Spleen (tissue), 11 donors: ENCODE measurements around the gene LBX2. TPM values are rescaled to one million over a fixed set of nuclear protein-coding genes. Genes with fewer than 3 reads are reported as not detected.

Source experiments
- DNase-seq: peaks from one replicate; pipeline ENCODE4 v3.0.0-alpha.2; 2020
- H3K27ac ChIP-seq, 8 donors: fragments of 200-600 bp; sonication (generic) in 7 of 8; 1 replicate in 4 of 8; 2 replicates in 4 of 8; pipeline versions ENCODE4 v1.5.0 to v1.8.0; 2016 to 2021; ENCODE audit warnings: inconsistent platforms in 4 of 8, mild to moderate bottlenecking in 4 of 8, moderate library complexity in 1 of 8
- H3K27me3 ChIP-seq, 7 donors: fragments of 200-600 bp; sonication (generic) in 6 of 7; replicated peaks in 1 of 7; 1 replicate in 4 of 7; 2 replicates in 3 of 7; pipeline versions ENCODE4 v1.5.0 to v1.8.0; 2016 to 2021; ENCODE audit warnings: inconsistent platforms in 3 of 7, mild to moderate bottlenecking in 1 of 7
- H3K36me3 ChIP-seq, 6 donors: fragments of 200-600 bp; sonication (generic) in 5 of 6; 1 replicate in 4 of 6; 2 replicates in 2 of 6; pipeline versions ENCODE4 v1.5.0 to v1.8.0; 2016 to 2021; ENCODE audit warnings: inconsistent platforms in 2 of 6
- H3K4me1 ChIP-seq, 6 donors: fragments of 200-600 bp; sonication (generic) in 5 of 6; 1 replicate in 3 of 6; 2 replicates in 3 of 6; pipeline versions ENCODE4 v1.5.0 to v1.8.0; 2016 to 2021; ENCODE audit warnings: inconsistent platforms in 3 of 6
- H3K4me3 ChIP-seq, 8 donors: fragments of 200-600 bp; sonication (generic) in 7 of 8; 1 replicate in 4 of 8; 2 replicates in 4 of 8; pipeline versions ENCODE4 v1.5.0 to v1.8.0; 2016 to 2021; ENCODE audit warnings: inconsistent platforms in 4 of 8, mild to moderate bottlenecking in 4 of 8, moderate library complexity in 2 of 8
- H3K9me3 ChIP-seq, 8 donors: fragments of 200-600 bp; sonication (generic) in 7 of 8; 1 replicate in 4 of 8; 2 replicates in 4 of 8; pipeline versions ENCODE4 v1.5.0 to v1.8.0; 2016 to 2021; ENCODE audit warnings: inconsistent platforms in 4 of 8
- CTCF ChIP-seq, 11 experiments: fragments of 200-600 bp in 7 of 11; fragments of 450-650 bp in 4 of 11; sonication (generic) in 4 of 11; IDR thresholded peaks in 8 of 11; conservative IDR thresholded peaks in 3 of 11; 1 replicate in 7 of 11; 2 replicates in 4 of 11; pipeline versions ENCODE4 v1.4.0 to v1.8.0; 2016 to 2021; ENCODE audit warnings: antibody characterized with exemption in 11 of 11, inconsistent platforms in 4 of 11, mild to moderate bottlenecking in 1 of 11
- POLR2A ChIP-seq, 3 donors: fragments of 450-650 bp; IDR thresholded peaks; one replicate each; pipeline ENCODE4 v1.5.1; 2017; ENCODE audit warnings: antibody characterized with exemption in 3 of 3, mild to moderate bottlenecking in 1 of 3
- POLR2AphosphoS5 ChIP-seq, 3 donors: sonication (generic); formaldehyde crosslinking; IDR thresholded peaks; one replicate each; pipeline ENCODE4 v1.5.1; 2017; ENCODE audit warnings: antibody characterized with exemption in 3 of 3
- WGBS, 5 donors: extraction: QIAGEN DNeasy Blood & Tissue Kit in 3 of 5; methylation state at CpG; one replicate each; pipeline versions ENCODE4 v1.1.5 to v1.1.7; 2013 to 2018; 5-methylcytosine and 5-hydroxymethylcytosine counted together
- intact Hi-C: fragments of 100-400 bp; cut with DNase I; formaldehyde crosslinking; loops from one replicate; pipeline ENCODE4 v1.15.0; 2023; ENCODE audit warnings: low total_unique reads
- polyA plus RNA-seq, 3 donors: library from polyadenylated mRNA; stranded (reverse); fragments of 200-250 nt; gene quantifications; one replicate each; pipeline ENCODE4 v1.2.1, GENCODE V29; 2013
- total RNA-seq, 7 donors: library from RNA; depleted of rRNA in 3 of 7; stranded (reverse); fragments of >200 nt in 3 of 7; fragmentation: NEBNext Ultra II Directional in 4 of 7; extraction: Animal tissue kit (Norgen Biotek cat#: 25700) in 4 of 7; gene quantifications; one replicate each; pipeline versions ENCODE4 v1.1.0 to v1.2.1, GENCODE V29; 2016 to 2021
- donor health status: healthy with polysubstance abuse.
- donor health status: DM: no; HTN: no; CAD: no; lungs with moderate emphysema.
- donor health status: DM: no; HTN: no; CAD: no.
- donor health status: Bipolar disorder and iron deficiency.
- donor health status: healthy.
- donor health status: DM: no; HTN: no; CAD: no.
- donor health status: DM: yes; HTN: yes; CAD: no.

Gene LBX2
- total and polyA plus RNA-seq, 10 donors = 0.50 to 2.7 (median 0.91) TPM

- 10 to 24% (median 14%) methylated on average over 32 of the region's 32 CpGs for WGBS, 5 donors
- DNase-seq = peak; percentile 72
- H3K4me1 ChIP-seq = peaks cover 40 to 90% (median 82%) of the 10 kb centered on the region in 6 donors
- H3K27ac ChIP-seq = peak overlapping the region; percentile 41 to 86 (median 71)
- peaks cover 9 to 72% (median 41%) of the 10 kb centered on the region in 7 donors for H3K27me3 ChIP-seq
- peaks cover 0 to 23% (median 16%) of the 10 kb centered on the region in 6 donors for H3K36me3 ChIP-seq
- H3K9me3 ChIP-seq = no peaks in the 10 kb centered on the region
- peak overlapping the region; percentile 41 to 90 (median 54) for H3K4me3 ChIP-seq
- intact Hi-C loops = loop anchor here (5.0 kb wide), 1 partner anchor 85 kb away; no protein-coding TSS in a partner anchor
- no peak for TF ChIP-seq CTCF (IDR thresholded peaks at IDR 0.05 in 8 of 11, conservative IDR thresholded peaks at IDR 0.05 in 3 of 11)
- TF ChIP-seq POLR2AphosphoS5 (IDR thresholded peaks at IDR 0.05) = peak in 2 of 3 donors; percentile 22
- TF ChIP-seq POLR2A (IDR thresholded peaks at IDR 0.05) = no peak
Measured at GRCh38 chr2:74502147-74502719, 2.8 kb upstream of the LBX2 start.

GRCh38 chr2:74501335-74502071, 2.1 kb upstream of the LBX2 start:
- Histone ChIP-seq H3K9me3 (no peaks in the 10 kb centered on the region), H3K4me3 (peak overlapping the region in 1 of 8 donors; percentile 90), H3K27me3 (peaks cover 9 to 79% (median 42%) of the 10 kb centered on the region in 7 donors), H3K36me3 (peaks cover 0 to 23% (median 16%) of the 10 kb centered on the region in 6 donors), H3K4me1 (peaks cover 37 to 86% (median 77%) of the 10 kb centered on the region in 6 donors), H3K27ac (no peak overlapping the region)
- no peak for TF ChIP-seq POLR2A (IDR thresholded peaks at IDR 0.05)
- no peak for TF ChIP-seq CTCF (IDR thresholded peaks at IDR 0.05 in 8 of 11, conservative IDR thresholded peaks at IDR 0.05 in 3 of 11)
- no peak for TF ChIP-seq POLR2AphosphoS5 (IDR thresholded peaks at IDR 0.05)
- intact Hi-C loops = loop anchor here (5.0 kb wide), 1 partner anchor 86 kb away; no protein-coding TSS in a partner anchor
- DNase-seq = peak; percentile 58
- WGBS, 5 donors = 72 to 81% (median 73%) methylated on average over 18 of the region's 18 CpGs

GRCh38 chr2:74500578-74500946, 1.2 kb upstream of the LBX2 start:
- TF ChIP-seq POLR2AphosphoS5 (IDR thresholded peaks at IDR 0.05) = no peak
- no peak for TF ChIP-seq POLR2A (IDR thresholded peaks at IDR 0.05)
- TF ChIP-seq CTCF (IDR thresholded peaks at IDR 0.05 in 8 of 11, conservative IDR thresholded peaks at IDR 0.05 in 3 of 11) = no peak
- DNase-seq = peak; percentile 18
- Histone ChIP-seq H3K4me3 (no peak overlapping the region), H3K27me3 (peaks cover 9 to 79% (median 42%) of the 10 kb centered on the region in 7 donors), H3K9me3 (no peaks in the 10 kb centered on the region), H3K36me3 (peaks cover 0 to 16% (median 12%) of the 10 kb centered on the region in 6 donors), H3K27ac (no peak overlapping the region), H3K4me1 (peaks cover 28 to 76% (median 68%) of the 10 kb centered on the region in 6 donors)
- intact Hi-C loops = loop anchor here (5.0 kb wide), 1 partner anchor 87 kb away; no protein-coding TSS in a partner anchor
